Measurements from ENCODE around the gene LUZP2.

The LUZP2 gene

GRCh38 chr11:24560324-24560723, 63.5 kb downstream of the LUZP2 start:
- Histone ChIP-seq H3K27ac (no peak overlapping the region), H3K4me3 (ENCODE audit: low read depth in 1 of 2, low read length in 1 of 2) (no peak overlapping the region), H3K4me1 (ENCODE audit: control insufficient read depth in 1 of 2, insufficient read depth in 1 of 2, low read depth in 1 of 2, low read length in 1 of 2) (no peaks in the 10 kb centered on the region), H3K27me3 (no peaks in the 10 kb centered on the region), H3K9me3 (no peaks in the 10 kb centered on the region), H3K36me3 (no peaks in the 10 kb centered on the region)
- TF ChIP-seq, protein P1, sequence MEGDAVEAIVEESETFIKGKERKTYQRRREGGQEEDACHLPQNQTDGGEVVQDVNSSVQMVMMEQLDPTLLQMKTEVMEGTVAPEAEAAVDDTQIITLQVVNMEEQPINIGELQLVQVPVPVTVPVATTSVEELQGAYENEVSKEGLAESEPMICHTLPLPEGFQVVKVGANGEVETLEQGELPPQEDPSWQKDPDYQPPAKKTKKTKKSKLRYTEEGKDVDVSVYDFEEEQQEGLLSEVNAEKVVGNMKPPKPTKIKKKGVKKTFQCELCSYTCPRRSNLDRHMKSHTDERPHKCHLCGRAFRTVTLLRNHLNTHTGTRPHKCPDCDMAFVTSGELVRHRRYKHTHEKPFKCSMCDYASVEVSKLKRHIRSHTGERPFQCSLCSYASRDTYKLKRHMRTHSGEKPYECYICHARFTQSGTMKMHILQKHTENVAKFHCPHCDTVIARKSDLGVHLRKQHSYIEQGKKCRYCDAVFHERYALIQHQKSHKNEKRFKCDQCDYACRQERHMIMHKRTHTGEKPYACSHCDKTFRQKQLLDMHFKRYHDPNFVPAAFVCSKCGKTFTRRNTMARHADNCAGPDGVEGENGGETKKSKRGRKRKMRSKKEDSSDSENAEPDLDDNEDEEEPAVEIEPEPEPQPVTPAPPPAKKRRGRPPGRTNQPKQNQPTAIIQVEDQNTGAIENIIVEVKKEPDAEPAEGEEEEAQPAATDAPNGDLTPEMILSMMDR (IDR thresholded peaks at IDR 0.05) = no peak

GRCh38 chr11:24567380-24567779, 70.5 kb downstream of the LUZP2 start:
- TF ChIP-seq, protein P1 (IDR thresholded peaks at IDR 0.05) = no peak
- H3K27me3 ChIP-seq = no peaks in the 10 kb centered on the region
- no peaks in the 10 kb centered on the region for H3K9me3 ChIP-seq
- H3K4me3 ChIP-seq (ENCODE audit: low read depth in 1 of 2, low read length in 1 of 2) = no peak overlapping the region
- no peaks in the 10 kb centered on the region for H3K36me3 ChIP-seq
- H3K4me1 ChIP-seq (ENCODE audit: control insufficient read depth in 1 of 2, insufficient read depth in 1 of 2, low read depth in 1 of 2, low read length in 1 of 2) = no peaks in the 10 kb centered on the region
- H3K27ac ChIP-seq = no peak overlapping the region

- Histone ChIP-seq H3K4me3 (ENCODE audit: low read depth in 1 of 2, low read length in 1 of 2) (no peak overlapping the region), H3K27me3 (no peaks in the 10 kb centered on the region), H3K4me1 (ENCODE audit: control insufficient read depth in 1 of 2, insufficient read depth in 1 of 2, low read depth in 1 of 2, low read length in 1 of 2) (no peaks in the 10 kb centered on the region), H3K27ac (no peak overlapping the region), H3K9me3 (no peaks in the 10 kb centered on the region), H3K36me3 (no peaks in the 10 kb centered on the region)
- TF ChIP-seq, protein P1 (IDR thresholded peaks at IDR 0.05) = no peak
Measured at GRCh38 chr11:24572376-24572775, 75.5 kb downstream of the LUZP2 start.

DNA sequence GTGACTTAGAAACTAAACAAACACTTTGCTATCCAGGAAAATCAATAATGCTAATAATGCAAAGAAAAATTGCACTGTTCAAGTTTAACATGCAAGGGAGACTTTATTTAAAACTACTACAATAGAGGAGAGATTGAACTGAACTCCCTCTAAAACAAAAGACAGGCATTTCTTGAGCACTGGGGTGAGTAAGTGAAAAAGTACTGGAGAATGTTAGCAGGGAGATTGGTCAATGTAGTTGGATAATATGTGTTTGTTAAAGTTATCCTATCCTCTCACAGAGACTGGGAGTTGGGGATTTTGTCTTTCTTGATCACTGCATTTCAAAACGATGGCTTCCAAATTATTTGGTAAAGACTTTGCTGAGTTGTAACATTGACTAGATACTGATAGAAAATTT, 77.6 kb downstream of the LUZP2 start:
- Histone ChIP-seq H3K4me3 (ENCODE audit: low read depth in 1 of 2, low read length in 1 of 2) (no peak overlapping the region), H3K27me3 (no peaks in the 10 kb centered on the region), H3K36me3 (no peaks in the 10 kb centered on the region), H3K9me3 (no peaks in the 10 kb centered on the region), H3K4me1 (ENCODE audit: control insufficient read depth in 1 of 2, insufficient read depth in 1 of 2, low read depth in 1 of 2, low read length in 1 of 2) (no peaks in the 10 kb centered on the region), H3K27ac (no peak overlapping the region)
- TF ChIP-seq, protein P1 (IDR thresholded peaks at IDR 0.05) = no peak

DNA sequence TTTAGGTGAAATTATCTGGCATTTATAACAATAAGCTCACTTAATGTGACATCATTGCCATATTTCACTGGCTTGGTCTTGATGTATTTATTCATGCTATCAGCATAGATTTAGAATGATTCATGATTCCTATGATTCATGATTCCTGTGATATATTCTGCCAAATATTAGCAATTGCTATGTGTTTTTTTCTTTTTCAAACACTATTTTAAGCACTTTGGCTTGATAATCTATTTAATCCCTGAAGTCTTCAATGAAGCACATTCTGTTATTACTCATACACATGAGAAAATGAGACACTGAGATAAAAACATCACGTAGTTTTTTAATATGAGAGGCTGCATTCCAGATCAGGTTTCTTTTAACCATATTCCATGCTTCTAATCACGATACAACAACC, 78.5 kb downstream of the LUZP2 start:
- Histone ChIP-seq H3K9me3 (no peaks in the 10 kb centered on the region), H3K27ac (no peak overlapping the region), H3K4me1 (ENCODE audit: control insufficient read depth in 1 of 2, insufficient read depth in 1 of 2, low read depth in 1 of 2, low read length in 1 of 2) (no peaks in the 10 kb centered on the region), H3K27me3 (no peaks in the 10 kb centered on the region), H3K36me3 (no peaks in the 10 kb centered on the region), H3K4me3 (ENCODE audit: low read depth in 1 of 2, low read length in 1 of 2) (no peak overlapping the region)
- TF ChIP-seq, protein P1 (IDR thresholded peaks at IDR 0.05) = no peak

- Histone ChIP-seq H3K27me3 (no peaks in the 10 kb centered on the region), H3K4me3 (ENCODE audit: low read depth in 1 of 2, low read length in 1 of 2) (no peak overlapping the region), H3K27ac (no peak overlapping the region), H3K9me3 (no peaks in the 10 kb centered on the region), H3K4me1 (ENCODE audit: control insufficient read depth in 1 of 2, insufficient read depth in 1 of 2, low read depth in 1 of 2, low read length in 1 of 2) (no peaks in the 10 kb centered on the region), H3K36me3 (no peaks in the 10 kb centered on the region)
- TF ChIP-seq, protein P1 (IDR thresholded peaks at IDR 0.05) = no peak
Measured at GRCh38 chr11:24585192-24585591, 88.3 kb downstream of the LUZP2 start.

Measured in neutrophil (primary cell).